ENCODE measurements around the gene ACSL3.

Gene ACSL3

GRCh38 chr2:222892761-222893160 lies 31.9 kb downstream of the ACSL3 start:
- TF ChIP-seq CTCF (IDR thresholded peaks at IDR 0.05; ENCODE audit: insufficient read depth, missing control alignments), result no peak
- DNase-seq (ENCODE audit: insufficient read length, low spot score) (no peak), FAIRE-seq (no peak)

- FAIRE-seq (no peak), DNase-seq (ENCODE audit: insufficient read length, low spot score) (no peak)
- TF ChIP-seq CTCF (IDR thresholded peaks at IDR 0.05; ENCODE audit: insufficient read depth, missing control alignments), result no peak
Measured at GRCh38 chr2:222893716-222894115, 32.9 kb downstream of the ACSL3 start.

GRCh38 chr2:222895144-222895543 lies 34.3 kb downstream of the ACSL3 start:
- FAIRE-seq, result no peak
- DNase-seq (ENCODE audit: insufficient read length, low spot score), result no peak
- no peak for TF ChIP-seq CTCF (IDR thresholded peaks at IDR 0.05; ENCODE audit: insufficient read depth, missing control alignments)

GRCh38 chr2:222897898-222898297 lies 37.1 kb downstream of the ACSL3 start:
- DNase-seq (ENCODE audit: insufficient read length, low spot score) (no peak), FAIRE-seq (no peak)
- TF ChIP-seq CTCF (IDR thresholded peaks at IDR 0.05; ENCODE audit: insufficient read depth, missing control alignments), result no peak

- no peak for DNase-seq (ENCODE audit: insufficient read length, low spot score)
- no peak for TF ChIP-seq CTCF (IDR thresholded peaks at IDR 0.05; ENCODE audit: insufficient read depth, missing control alignments)
- FAIRE-seq, result no peak
Measured at GRCh38 chr2:222899413-222900181, 38.8 kb downstream of the ACSL3 start.

- DNase-seq (ENCODE audit: insufficient read length, low spot score) (no peak), FAIRE-seq (no peak)
- no peak for TF ChIP-seq CTCF (IDR thresholded peaks at IDR 0.05; ENCODE audit: insufficient read depth, missing control alignments)
Measured at GRCh38 chr2:222900354-222900753, 39.5 kb downstream of the ACSL3 start.

GRCh38 chr2:222902660-222903059 lies 41.8 kb downstream of the ACSL3 start:
- TF ChIP-seq CTCF (IDR thresholded peaks at IDR 0.05; ENCODE audit: insufficient read depth, missing control alignments), result no peak
- DNase-seq (ENCODE audit: insufficient read length, low spot score), result no peak
- no peak for FAIRE-seq

Data from D721Med (cell line).